IPS-20b (cell line): Measurements from ENCODE around the gene GNAQ.
"Not testable (repeated sequence)": the region's sequence is repeated elsewhere in the genome, so short reads cannot be mapped to it uniquely, and the experiment has no call there.

Source experiments
- H3K27ac ChIP-seq: one replicate; pipeline ENCODE4 v1.5.1; 2013; ENCODE audit warnings: low read length
- H3K27me3 ChIP-seq: 2 replicates; pipeline ENCODE4 v1.6.1; 2013; ENCODE audit warnings: mild to moderate bottlenecking, low read length, inconsistent platforms; ENCODE audit not compliant: insufficient read depth
- H3K36me3 ChIP-seq: 2 replicates; pipeline ENCODE4 v1.6.1; 2013; ENCODE audit warnings: low read depth, mild to moderate bottlenecking, inconsistent platforms, low read length, moderate library complexity; ENCODE audit not compliant: insufficient read depth
- H3K4me1 ChIP-seq: 2 replicates; pipeline ENCODE4 v1.6.1; 2013; ENCODE audit warnings: mild to moderate bottlenecking, control low read depth, inconsistent platforms, low read length, moderate library complexity; ENCODE audit not compliant: insufficient read depth
- H3K4me3 ChIP-seq: 2 replicates; pipeline ENCODE4 v1.5.1; 2013; ENCODE audit warnings: mild to moderate bottlenecking, low read length, inconsistent platforms
- H3K9ac ChIP-seq: 2 replicates; pipeline ENCODE4 v1.6.1; 2013; ENCODE audit warnings: low read depth, mild to moderate bottlenecking, inconsistent platforms, low read length, moderate library complexity
- H3K9me3 ChIP-seq: 2 replicates; pipeline ENCODE4 v1.6.1; 2013; ENCODE audit warnings: mild to moderate bottlenecking, low read depth, low read length, inconsistent platforms; ENCODE audit not compliant: insufficient read depth

Gene GNAQ

GRCh38 chr9:77707383-77708063, 324.1 kb downstream of the GNAQ start:
- H3K9me3 ChIP-seq: peaks cover 7% of the 10 kb centered on the region; the same call in 1 of the 2 replicates
- no peak overlapping the region for H3K4me3 ChIP-seq
- H3K4me1 ChIP-seq: no peaks in the 10 kb centered on the region
- no peaks in the 10 kb centered on the region for H3K36me3 ChIP-seq
- H3K27ac ChIP-seq: no peak overlapping the region
- no peak overlapping the region for H3K9ac ChIP-seq
- no peaks in the 10 kb centered on the region for H3K27me3 ChIP-seq

- H3K9ac ChIP-seq: no peak overlapping the region
- no peaks in the 10 kb centered on the region for H3K27me3 ChIP-seq
- peaks cover 6% of the 10 kb centered on the region; the same call in 1 of the 2 replicates for H3K9me3 ChIP-seq
- H3K4me3 ChIP-seq: no peak overlapping the region
- H3K4me1 ChIP-seq: no peaks in the 10 kb centered on the region
- no peaks in the 10 kb centered on the region for H3K36me3 ChIP-seq
- H3K27ac ChIP-seq: no peak overlapping the region
Observed at GRCh38 chr9:77705636-77706035, 326.0 kb downstream of the GNAQ start.

GRCh38 chr9:77702521-77703390, 328.9 kb downstream of the GNAQ start:
- not testable (repeated sequence) for H3K9ac ChIP-seq, H3K4me3 ChIP-seq, H3K4me1 ChIP-seq, H3K27me3 ChIP-seq, H3K36me3 ChIP-seq, H3K27ac ChIP-seq, H3K9me3 ChIP-seq

- Histone ChIP-seq H3K4me3 (no peak overlapping the region), H3K27ac (no peak overlapping the region), H3K4me1 (no peaks in the 10 kb centered on the region), H3K27me3 (no peaks in the 10 kb centered on the region), H3K9ac (no peak overlapping the region), H3K9me3 (peaks cover 6% of the 10 kb centered on the region; the same call in 1 of the 2 replicates), H3K36me3 (no peaks in the 10 kb centered on the region)
Observed at GRCh38 chr9:77697238-77697984, 334.2 kb downstream of the GNAQ start.

GRCh38 chr9:77690723-77691122, 340.9 kb downstream of the GNAQ start:
- H3K4me3 ChIP-seq, H3K4me1 ChIP-seq, H3K27ac ChIP-seq, H3K27me3 ChIP-seq, H3K36me3 ChIP-seq, H3K9me3 ChIP-seq, H3K9ac ChIP-seq: not testable (repeated sequence)

- not testable (repeated sequence) for H3K4me3 ChIP-seq, H3K9ac ChIP-seq, H3K27me3 ChIP-seq, H3K4me1 ChIP-seq, H3K27ac ChIP-seq, H3K9me3 ChIP-seq, H3K36me3 ChIP-seq
Observed at GRCh38 chr9:77690119-77690518, 341.5 kb downstream of the GNAQ start.

GRCh38 chr9:77687737-77688136, 343.9 kb downstream of the GNAQ start:
- H3K4me1 ChIP-seq, H3K4me3 ChIP-seq, H3K27me3 ChIP-seq, H3K27ac ChIP-seq, H3K36me3 ChIP-seq, H3K9ac ChIP-seq, H3K9me3 ChIP-seq: not testable (repeated sequence)

- Histone ChIP-seq H3K9me3 (no peaks in the 10 kb centered on the region), H3K27me3 (no peaks in the 10 kb centered on the region), H3K36me3 (no peaks in the 10 kb centered on the region), H3K4me3 (no peak overlapping the region), H3K9ac (no peak overlapping the region), H3K4me1 (no peaks in the 10 kb centered on the region), H3K27ac (no peak overlapping the region)
Observed at GRCh38 chr9:77680581-77680980, 351.0 kb downstream of the GNAQ start.

GRCh38 chr9:77679661-77680368, 351.8 kb downstream of the GNAQ start:
- Histone ChIP-seq H3K4me1 (no peaks in the 10 kb centered on the region), H3K36me3 (no peaks in the 10 kb centered on the region), H3K4me3 (no peak overlapping the region), H3K27me3 (no peaks in the 10 kb centered on the region), H3K27ac (no peak overlapping the region), H3K9me3 (no peaks in the 10 kb centered on the region), H3K9ac (no peak overlapping the region)

GRCh38 chr9:77679088-77679487, 352.5 kb downstream of the GNAQ start:
- H3K9ac ChIP-seq: no peak overlapping the region
- no peaks in the 10 kb centered on the region for H3K27me3 ChIP-seq
- H3K4me3 ChIP-seq: no peak overlapping the region
- no peaks in the 10 kb centered on the region for H3K36me3 ChIP-seq
- no peaks in the 10 kb centered on the region for H3K9me3 ChIP-seq
- no peak overlapping the region for H3K27ac ChIP-seq
- no peaks in the 10 kb centered on the region for H3K4me1 ChIP-seq

GRCh38 chr9:77677957-77678535, 353.6 kb downstream of the GNAQ start:
- Histone ChIP-seq H3K36me3 (no peaks in the 10 kb centered on the region), H3K27me3 (no peaks in the 10 kb centered on the region), H3K4me3 (no peak overlapping the region), H3K27ac (no peak overlapping the region), H3K4me1 (no peaks in the 10 kb centered on the region), H3K9ac (no peak overlapping the region), H3K9me3 (no peaks in the 10 kb centered on the region)
